HG02852 (cell line): ENCODE measurements around the gene ACSF3.

Source experiments
- ATAC-seq: cut with Tn5 transposase; IDR thresholded peaks from one replicate; pipeline ENCODE4 v1.9.1; 2021; ENCODE audit warnings: mild to moderate bottlenecking, moderate library complexity; ENCODE audit not compliant: unreplicated experiment

Gene ACSF3

GRCh38 chr16:89171216-89172170 lies 77.8 kb downstream of the ACSF3 start, which contains the start of gene CDH15:
CDH15 (plus strand) TSS chr16:89171748; CDS start chr16:89171832, 84 bp downstream.
- peak; percentile 75 for ATAC-seq

GRCh38 chr16:89172171-89172527 lies 78.5 kb downstream of the ACSF3 start:
- ATAC-seq: no peak

GRCh38 chr16:89172528-89173173 lies 79.0 kb downstream of the ACSF3 start:
- ATAC-seq: no peak

GRCh38 chr16:89173174-89173921 lies 79.7 kb downstream of the ACSF3 start:
- no peak for ATAC-seq

- no peak for ATAC-seq
These were observed 80.6 kb downstream of the ACSF3 start for GRCh38 chr16:89174055-89174827.

- ATAC-seq: no peak
These were observed 81.2 kb downstream of the ACSF3 start for GRCh38 chr16:89174877-89175276.

- ATAC-seq: no peak
These were observed 81.9 kb downstream of the ACSF3 start for GRCh38 chr16:89175280-89176146.

- no peak for ATAC-seq
These were observed 82.6 kb downstream of the ACSF3 start for GRCh38 chr16:89176147-89176690.

- ATAC-seq: no peak
These were observed 83.1 kb downstream of the ACSF3 start for GRCh38 chr16:89176717-89177116.

GRCh38 chr16:89177501-89177900 lies 83.8 kb downstream of the ACSF3 start:
- ATAC-seq: no peak

GRCh38 chr16:89178453-89179147 lies 84.9 kb downstream of the ACSF3 start:
- no peak for ATAC-seq

- ATAC-seq: no peak
These were observed 85.5 kb downstream of the ACSF3 start for GRCh38 chr16:89179148-89179484.

GRCh38 chr16:89179656-89180315 lies 86.1 kb downstream of the ACSF3 start:
- no peak for ATAC-seq

GRCh38 chr16:89183463-89183862 lies 89.8 kb downstream of the ACSF3 start:
- no peak for ATAC-seq

- no peak for ATAC-seq
These were observed 90.5 kb downstream of the ACSF3 start for GRCh38 chr16:89183975-89184676.

- no peak for ATAC-seq
These were observed 91.0 kb downstream of the ACSF3 start for GRCh38 chr16:89184677-89184932.

GRCh38 chr16:89184933-89185794 lies 91.5 kb downstream of the ACSF3 start:
- ATAC-seq: no peak
